Activated CD8-positive, alpha-beta memory T cell treated with anti-CD3 and anti-CD28 coated beads for 1 hour (primary cell): Measurements from ENCODE around the gene LACTB.
"Not testable (repeated sequence)": the region's sequence is repeated elsewhere in the genome, so short reads cannot be mapped to it uniquely, and the experiment has no call there.

ENCODE experiments used
- DNase-seq, 2 donors: peaks; one replicate each; pipeline ENCODE4 v3.0.0-alpha.2; 2020; ENCODE audit warnings: low read depth in 1 of 2; ENCODE audit errors: extremely low read depth in 1 of 2

LACTB gene

GRCh38 chr15:63089260-63090043 is 32.2 kb upstream of the LACTB start:
- no peak for DNase-seq

DNA sequence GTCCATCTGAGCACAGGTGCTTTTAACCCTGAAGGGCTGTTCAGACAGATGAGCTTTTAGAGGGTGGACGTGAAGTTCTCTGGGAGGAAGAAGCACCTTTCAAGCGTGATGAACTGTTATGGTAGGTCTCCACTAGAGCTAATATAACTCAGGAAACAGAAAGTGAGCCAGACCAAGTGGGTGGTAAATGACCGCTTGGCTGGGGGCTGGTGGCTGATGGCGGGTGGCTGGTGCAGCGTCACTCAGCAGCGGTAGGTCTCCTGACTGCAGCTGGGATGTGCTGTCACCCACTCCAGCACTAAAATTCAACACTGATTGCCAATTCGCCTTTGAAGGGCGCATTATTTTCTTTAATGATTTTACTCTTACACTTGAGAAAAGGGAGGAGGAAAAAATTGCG is 31.2 kb upstream of the LACTB start:
- no peak for DNase-seq

DNA sequence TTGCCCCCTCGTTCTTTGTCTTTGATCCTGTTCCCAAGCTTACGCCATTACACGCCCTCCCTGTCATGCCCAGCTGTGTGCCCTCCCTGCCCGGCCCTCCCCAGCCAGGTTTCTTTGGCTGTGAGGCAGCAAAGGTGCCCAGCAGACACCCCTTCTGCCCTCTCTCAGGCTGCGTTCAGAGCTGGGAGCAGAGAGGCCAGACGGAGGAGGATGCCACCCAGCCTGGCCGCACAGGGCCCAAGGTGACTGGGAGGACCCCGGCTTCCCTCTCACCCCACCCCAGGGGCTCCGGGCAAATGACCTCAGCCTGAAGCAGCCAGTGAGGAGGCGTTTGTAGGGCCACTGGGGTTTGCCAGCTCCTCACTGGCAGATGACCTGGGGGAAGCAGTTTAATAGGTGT is 30.8 kb upstream of the LACTB start:
- no peak for DNase-seq

DNA sequence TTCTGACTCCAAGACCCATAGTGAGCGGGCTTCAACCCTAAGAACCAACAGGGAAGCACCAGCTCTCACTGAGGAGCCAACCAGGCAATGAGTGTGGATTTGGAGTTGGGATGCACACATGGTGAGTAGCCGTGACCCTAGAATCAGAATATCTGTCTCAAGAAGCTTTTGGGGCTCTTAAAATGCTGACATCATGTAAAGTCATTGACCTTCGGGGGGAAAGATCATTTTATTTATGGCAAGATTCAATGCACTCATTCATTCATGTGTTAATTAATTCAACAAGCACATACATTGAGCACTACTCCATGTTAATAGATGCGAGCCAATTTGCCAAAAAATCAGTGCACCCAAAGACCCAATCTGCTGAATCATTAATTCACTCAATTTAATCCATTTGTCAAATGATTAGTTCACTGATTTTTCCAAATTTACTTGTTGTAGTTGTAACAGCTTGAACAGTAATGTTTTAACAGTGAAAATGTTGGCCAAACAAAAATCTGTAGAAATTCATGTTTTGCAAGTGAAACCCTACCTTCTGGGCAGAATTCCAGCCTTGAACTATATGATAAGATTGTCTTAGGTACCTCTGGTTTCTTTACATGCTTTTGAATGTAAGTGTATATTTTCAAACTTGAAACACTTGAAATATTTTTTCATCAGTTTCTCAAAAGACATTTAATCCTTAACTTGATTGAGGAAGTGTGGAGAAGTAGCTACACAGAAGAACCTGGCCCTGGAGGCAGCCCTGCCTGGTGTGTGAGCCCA is 29.8 kb upstream of the LACTB start:
- DNase-seq: no peak

- DNase-seq: peak; percentile 31 to 58
Measured at GRCh38 chr15:63093486-63094205, 28.0 kb upstream of the LACTB start.

- no peak for DNase-seq
Measured at GRCh38 chr15:63094495-63094931, 27.1 kb upstream of the LACTB start.

- DNase-seq: no peak
Measured at GRCh38 chr15:63096178-63096577, 25.5 kb upstream of the LACTB start.

DNA sequence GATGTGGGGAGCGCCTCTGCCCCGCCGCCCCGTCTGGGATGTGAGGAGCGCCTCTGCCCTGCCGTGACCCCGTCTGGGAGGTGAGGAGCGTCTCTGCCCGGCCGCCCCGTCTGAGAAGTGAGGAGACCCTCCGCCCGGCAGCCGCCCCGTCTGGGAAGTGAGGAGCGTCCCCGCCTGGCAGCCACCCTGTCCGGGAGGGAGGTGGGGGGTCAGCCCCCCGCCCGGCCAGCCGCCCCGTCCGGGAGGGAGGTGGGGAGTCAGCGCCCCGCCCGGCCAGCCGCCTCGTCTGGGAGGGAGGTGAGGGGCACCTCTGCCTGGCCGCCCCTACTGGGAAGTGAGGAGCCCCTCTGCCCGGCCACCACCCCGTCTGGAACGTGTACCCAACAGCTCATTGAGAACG is 22.8 kb upstream of the LACTB start:
- not testable (repeated sequence) for DNase-seq

GRCh38 chr15:63099581-63099980 is 22.1 kb upstream of the LACTB start:
- DNase-seq: not testable (repeated sequence)

DNA sequence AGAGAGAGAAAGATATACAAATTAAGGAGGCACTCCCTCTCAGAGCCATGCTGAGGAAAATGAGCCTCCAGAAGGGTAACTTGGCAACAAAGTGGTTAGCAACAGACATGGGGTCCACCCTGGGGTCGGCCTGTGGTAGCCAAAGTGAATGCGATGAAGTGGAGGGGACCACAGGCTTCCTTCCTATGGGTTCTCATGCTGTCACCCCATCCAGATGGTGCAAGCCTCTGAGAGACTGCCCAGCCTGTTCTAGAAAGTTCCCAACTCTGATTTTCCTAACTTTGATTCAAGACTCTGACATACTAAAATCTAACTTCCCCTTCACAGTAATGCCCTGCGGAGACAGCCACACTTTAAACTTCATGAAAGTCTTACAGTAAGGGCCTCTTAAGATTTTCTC is 18.2 kb upstream of the LACTB start:
- DNase-seq: no peak

DNA sequence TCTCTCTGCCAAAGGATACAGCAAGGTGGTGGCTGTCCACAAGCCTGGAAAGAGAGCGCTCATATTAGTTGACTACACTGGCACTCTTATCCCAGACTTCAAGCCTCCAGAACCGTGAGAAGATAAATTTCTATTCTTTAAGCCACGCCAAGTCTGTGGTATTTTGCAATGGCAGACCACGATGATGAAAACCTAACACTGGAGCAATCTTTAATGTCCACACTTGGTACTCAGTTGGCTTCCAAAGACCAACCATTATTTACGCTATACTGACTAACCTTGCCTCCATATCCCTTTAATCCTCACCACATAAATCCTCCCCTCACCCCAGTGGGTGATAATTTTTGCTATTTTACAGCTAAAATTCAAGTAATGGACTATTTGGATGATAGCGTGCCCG is 16.9 kb upstream of the LACTB start:
- DNase-seq: no peak

GRCh38 chr15:63105354-63105753 is 16.3 kb upstream of the LACTB start:
- not testable (repeated sequence) for DNase-seq

- no peak for DNase-seq
Measured at GRCh38 chr15:63107895-63108546, 13.6 kb upstream of the LACTB start.

GRCh38 chr15:63109498-63109897 is 12.2 kb upstream of the LACTB start:
- DNase-seq: no peak

GRCh38 chr15:63109920-63110319 is 11.7 kb upstream of the LACTB start:
- DNase-seq: no peak

- DNase-seq: no peak
Measured at GRCh38 chr15:63110428-63111026, 11.1 kb upstream of the LACTB start.

GRCh38 chr15:63111481-63111880 is 10.2 kb upstream of the LACTB start:
- DNase-seq: no peak

GRCh38 chr15:63112871-63113270 is 8.8 kb upstream of the LACTB start:
- no peak for DNase-seq

DNA sequence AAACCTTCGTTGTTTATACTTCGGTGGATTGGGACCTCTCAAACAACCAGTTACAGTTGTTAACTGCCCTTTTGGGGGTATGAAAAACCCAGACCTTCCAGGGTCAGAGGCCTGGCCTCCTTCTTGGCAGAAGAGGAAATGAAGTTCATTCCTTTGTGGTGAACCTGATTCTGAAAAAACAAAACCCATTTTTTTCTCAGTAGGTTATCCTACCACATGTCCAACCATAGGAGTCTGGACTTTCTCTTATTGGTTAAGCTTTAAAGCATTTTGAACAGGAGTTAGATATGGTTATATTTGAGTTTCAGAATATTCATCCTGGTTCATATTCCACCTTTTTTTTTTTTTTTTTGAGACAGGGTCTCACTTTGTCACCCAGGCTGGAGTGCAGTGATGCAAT is 7.2 kb upstream of the LACTB start:
- no peak for DNase-seq

DNA sequence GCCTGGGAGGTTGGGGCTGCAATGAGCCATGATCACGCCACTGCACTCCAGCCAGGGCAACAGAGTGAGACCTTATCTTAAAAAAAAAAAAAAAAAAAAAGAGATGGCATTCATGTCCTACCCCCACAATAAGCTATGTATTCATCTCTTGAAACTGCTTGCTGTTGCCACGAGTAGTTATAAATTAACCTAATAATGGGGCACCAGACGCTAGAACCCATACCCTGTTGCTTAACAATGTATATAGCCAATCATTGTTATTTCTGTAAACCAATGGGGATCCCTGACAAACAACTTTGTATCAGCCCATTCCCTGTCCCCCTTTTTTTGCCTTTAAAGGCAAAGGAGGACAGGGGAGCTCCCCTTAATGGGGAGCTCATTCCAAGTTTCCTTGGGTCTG is 2.8 kb upstream of the LACTB start:
- DNase-seq: no peak
